Measurements from ENCODE around the gene STIM1.

GRCh38 chr11:3824714-3825472, 30.6 kb upstream of the STIM1 start:
- peak; percentile 83 to 97 (median 96) for TF ChIP-seq CTCF (IDR thresholded peaks at IDR 0.05 in 2 of 3, conservative IDR thresholded peaks at IDR 0.05 in 1 of 3; ENCODE audit: control insufficient read depth in 2 of 3, extremely low read depth in 1 of 3, insufficient read depth in 1 of 3, low read depth in 3 of 3, low read length in 3 of 3)
- peak; percentile 12; the same call in 1 of the 2 replicates for TF ChIP-seq POLR2A (IDR thresholded peaks at IDR 0.05; ENCODE audit: low read depth, low read length)
- peak; percentile 2; the same call in 1 of the 2 replicates for TF ChIP-seq HCFC1 (IDR thresholded peaks at IDR 0.05; ENCODE audit: low read length)
- TF ChIP-seq EGR1 (IDR thresholded peaks at IDR 0.05; ENCODE audit: borderline replicate concordance in 1 of 2, low read depth in 2 of 2, low read length in 2 of 2), result no peak
- TF ChIP-seq TCF7 (IDR thresholded peaks at IDR 0.05; ENCODE audit: borderline replicate concordance), result no peak
- TF ChIP-seq NKRF (conservative IDR thresholded peaks at IDR 0.05), result no peak
- no peak for TF ChIP-seq ZBTB40 (IDR thresholded peaks at IDR 0.05; ENCODE audit: borderline replicate concordance)
- TF ChIP-seq BCLAF1 (IDR thresholded peaks at IDR 0.05), result no peak
- TF ChIP-seq JUND (IDR thresholded peaks at IDR 0.05; ENCODE audit: low read depth, low read length), result no peak
- TF ChIP-seq CHD2 (IDR thresholded peaks at IDR 0.05; ENCODE audit: borderline replicate concordance, low read depth, low read length), result no peak
- TF ChIP-seq MTA3 (IDR thresholded peaks at IDR 0.05; ENCODE audit: borderline replicate concordance, low read length), result no peak

Measured in GM12878 (cell line).